AG08395 (cell line): Measurements from ENCODE around the gene CCL28.

ENCODE experiments used
- DNase-seq: peaks from one replicate; pipeline ENCODE4 v3.0.0; 2012; ENCODE audit warnings: mixed read lengths, low spot score

Gene CCL28

GRCh38 chr5:43357067-43357466 is 55.1 kb downstream of the CCL28 start:
- DNase-seq = no peak

- no peak for DNase-seq
Observed at GRCh38 chr5:43354774-43355173, 57.4 kb downstream of the CCL28 start.

GRCh38 chr5:43353668-43354067 is 58.5 kb downstream of the CCL28 start:
- DNase-seq = no peak

GRCh38 chr5:43352915-43353314 is 59.3 kb downstream of the CCL28 start:
- no peak for DNase-seq

- no peak for DNase-seq
Observed at GRCh38 chr5:43352131-43352530, 60.1 kb downstream of the CCL28 start.

GRCh38 chr5:43348861-43349363 is 63.3 kb downstream of the CCL28 start:
- DNase-seq = no peak

GRCh38 chr5:43348207-43348606 is 64.0 kb downstream of the CCL28 start:
- DNase-seq = no peak

GRCh38 chr5:43338862-43339261 is 73.3 kb downstream of the CCL28 start:
- DNase-seq = no peak

- DNase-seq = no peak
Observed at GRCh38 chr5:43336159-43336558, 76.0 kb downstream of the CCL28 start.

GRCh38 chr5:43335681-43336080 is 76.5 kb downstream of the CCL28 start:
- DNase-seq = no peak

- peak; percentile 14 for DNase-seq
Observed at GRCh38 chr5:43332401-43332800, 79.8 kb downstream of the CCL28 start.
